Measurements from ENCODE around the gene RABAC1. TPM values are rescaled to one million over a fixed set of nuclear protein-coding genes. Genes with fewer than 3 reads are reported as not detected.

Gene RABAC1
- total RNA-seq, 1 experiment from 2014 or later: 114 TPM

GRCh38 chr19:41922585-41922984 is 36.5 kb downstream of the RABAC1 start:
- no peak for TF ChIP-seq EZH2 (IDR thresholded peaks at IDR 0.05; ENCODE audit: borderline replicate concordance, low read depth, low read length, poor library complexity, severe bottlenecking)
- TF ChIP-seq CTCF (conservative IDR thresholded peaks at IDR 0.05; ENCODE audit: low read depth, low read length): no peak
- ChIA-PET CTCF (no interaction called here), POLR2A (ENCODE audit: low non-redundant PET) (no interaction called here)
- H3K4me3 ChIP-seq (ENCODE audit: low read depth, low read length, poor library complexity, severe bottlenecking): no peak overlapping the region
- H3K9me3 ChIP-seq (ENCODE audit: low read depth, low read length, poor library complexity, severe bottlenecking): no peaks in the 10 kb centered on the region
- H3K27ac ChIP-seq (ENCODE audit: low read depth, low read length, poor library complexity, severe bottlenecking): no peak overlapping the region
- H3K4me1 ChIP-seq (ENCODE audit: insufficient read depth, low read length, poor library complexity, severe bottlenecking): peaks cover 4% of the 10 kb centered on the region
- intact Hi-C loops (cut with micrococcal nuclease; ENCODE audit: unreplicated experiment): no loop called here
- no peak for DNase-seq (ENCODE audit: low spot score)
- H3K36me3 ChIP-seq (ENCODE audit: insufficient read depth, low read length, poor library complexity, severe bottlenecking): no peaks in the 10 kb centered on the region
- BruUV-seq (replicated peaks): no TSS peak
- no peaks in the 10 kb centered on the region for H3K27me3 ChIP-seq (replicated peaks; ENCODE audit: insufficient read depth, low read depth, low read length, poor library complexity)

GRCh38 chr19:41921577-41922576 is 37.2 kb downstream of the RABAC1 start:
- intact Hi-C loops (cut with micrococcal nuclease; ENCODE audit: unreplicated experiment): no loop called here
- peaks cover 4% of the 10 kb centered on the region for H3K4me1 ChIP-seq (ENCODE audit: insufficient read depth, low read length, poor library complexity, severe bottlenecking)
- CTCF ChIA-PET: no interaction called here
- no TSS peak for BruUV-seq (replicated peaks)
- no peak for DNase-seq (ENCODE audit: low spot score)
- H3K36me3 ChIP-seq (ENCODE audit: insufficient read depth, low read length, poor library complexity, severe bottlenecking): no peaks in the 10 kb centered on the region
- no peaks in the 10 kb centered on the region for H3K9me3 ChIP-seq (ENCODE audit: low read depth, low read length, poor library complexity, severe bottlenecking)
- TF ChIP-seq CTCF (conservative IDR thresholded peaks at IDR 0.05; ENCODE audit: low read depth, low read length) (no peak), EZH2 (IDR thresholded peaks at IDR 0.05; ENCODE audit: borderline replicate concordance, low read depth, low read length, poor library complexity, severe bottlenecking) (no peak)
- no peak overlapping the region for H3K4me3 ChIP-seq (ENCODE audit: low read depth, low read length, poor library complexity, severe bottlenecking)
- POLR2A ChIA-PET (ENCODE audit: low non-redundant PET): no interaction called here
- H3K27ac ChIP-seq (ENCODE audit: low read depth, low read length, poor library complexity, severe bottlenecking): no peak overlapping the region
- H3K27me3 ChIP-seq (replicated peaks; ENCODE audit: insufficient read depth, low read depth, low read length, poor library complexity): no peaks in the 10 kb centered on the region

GRCh38 chr19:41920882-41921576 is 38.1 kb downstream of the RABAC1 start:
- 0 out of 2 replicates have a peak, but pooled peaks have one; percentile 20 for TF ChIP-seq CTCF (conservative IDR thresholded peaks at IDR 0.05; ENCODE audit: low read depth, low read length)
- no peak for TF ChIP-seq EZH2 (IDR thresholded peaks at IDR 0.05; ENCODE audit: borderline replicate concordance, low read depth, low read length, poor library complexity, severe bottlenecking)
- intact Hi-C loops (cut with micrococcal nuclease; ENCODE audit: unreplicated experiment): no loop called here
- no peaks in the 10 kb centered on the region for H3K36me3 ChIP-seq (ENCODE audit: insufficient read depth, low read length, poor library complexity, severe bottlenecking)
- peaks cover 7% of the 10 kb centered on the region for H3K27me3 ChIP-seq (replicated peaks; ENCODE audit: insufficient read depth, low read depth, low read length, poor library complexity)
- BruUV-seq (replicated peaks): no TSS peak
- no peak for DNase-seq (ENCODE audit: low spot score)
- peaks cover 4% of the 10 kb centered on the region for H3K4me1 ChIP-seq (ENCODE audit: insufficient read depth, low read length, poor library complexity, severe bottlenecking)
- H3K4me3 ChIP-seq (ENCODE audit: low read depth, low read length, poor library complexity, severe bottlenecking): no peak overlapping the region
- H3K27ac ChIP-seq (ENCODE audit: low read depth, low read length, poor library complexity, severe bottlenecking): no peak overlapping the region
- ChIA-PET POLR2A (ENCODE audit: low non-redundant PET) (no interaction called here), CTCF (no interaction called here)
- H3K9me3 ChIP-seq (ENCODE audit: low read depth, low read length, poor library complexity, severe bottlenecking): no peaks in the 10 kb centered on the region
